Inflammatory macrophage treated with lipopolysaccharide for 4 hours (primary cell): ENCODE data around the gene CHD8.
"Not testable (repeated sequence)": the region's sequence is repeated elsewhere in the genome, so short reads cannot be mapped to it uniquely, and the experiment has no call there.

Experiments
- DNase-seq: peaks from one replicate; pipeline ENCODE4 v3.0.0-alpha.2; 2020

The CHD8 gene

DNA sequence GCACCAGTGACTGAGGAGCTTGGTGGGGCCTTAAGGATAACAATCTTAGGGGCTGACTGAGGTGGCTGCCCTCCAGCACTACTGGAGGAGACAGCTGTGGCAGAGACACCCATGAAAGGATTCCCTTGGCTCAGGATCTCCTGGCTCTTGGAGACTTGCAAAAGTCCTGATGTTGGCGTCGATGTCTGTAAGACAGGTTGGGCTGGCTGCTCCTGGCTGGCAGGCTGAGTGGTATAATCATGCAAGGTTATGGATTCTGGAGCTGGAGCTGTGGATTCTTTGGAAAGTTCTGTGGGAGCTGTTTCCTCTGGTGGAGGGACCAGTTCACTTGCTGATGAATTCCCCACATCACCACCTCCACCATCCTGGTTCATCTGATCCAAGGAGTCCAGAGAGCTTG lies 24.8 kb downstream of the CHD8 start:
- no peak for DNase-seq

DNA sequence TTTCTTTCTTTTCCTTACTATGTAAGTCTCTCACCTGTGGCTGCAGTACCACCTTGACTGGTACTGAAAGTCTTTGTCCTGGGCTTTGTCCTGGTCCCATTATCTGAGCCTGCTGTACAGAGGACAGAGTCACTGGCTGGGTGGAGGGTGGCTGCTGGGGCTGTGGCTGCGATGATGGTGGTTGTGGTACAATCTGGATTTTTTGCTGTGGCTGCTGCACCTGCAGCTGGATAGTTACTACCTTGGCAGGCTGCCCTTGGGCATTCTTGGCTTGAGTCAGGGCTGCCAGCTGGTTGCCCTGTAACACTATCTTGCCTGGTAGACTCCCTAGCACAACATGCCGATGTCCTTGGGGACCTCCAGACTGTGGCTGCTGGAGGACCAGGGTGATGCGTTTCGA lies 27.0 kb downstream of the CHD8 start:
- no peak for DNase-seq

DNA sequence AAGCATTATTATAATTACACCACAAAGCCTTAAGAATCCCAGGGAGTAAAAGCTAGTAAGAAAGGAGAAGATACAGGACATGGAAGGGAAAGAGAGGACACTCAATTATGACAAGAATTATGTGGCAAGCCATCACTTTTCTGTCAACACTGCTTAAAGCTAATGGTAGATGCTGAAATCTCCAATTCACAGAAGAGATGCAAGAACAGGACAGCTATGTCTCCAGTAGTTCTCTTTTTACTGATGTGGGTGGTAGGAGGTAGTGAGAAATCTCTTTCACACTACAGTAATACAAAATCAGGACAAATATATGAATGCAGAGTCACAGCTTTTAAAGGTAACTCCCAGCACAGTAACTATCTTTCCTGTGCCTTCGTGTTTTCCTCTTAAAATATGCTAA lies 29.2 kb downstream of the CHD8 start:
- peak; percentile 67 for DNase-seq

DNA sequence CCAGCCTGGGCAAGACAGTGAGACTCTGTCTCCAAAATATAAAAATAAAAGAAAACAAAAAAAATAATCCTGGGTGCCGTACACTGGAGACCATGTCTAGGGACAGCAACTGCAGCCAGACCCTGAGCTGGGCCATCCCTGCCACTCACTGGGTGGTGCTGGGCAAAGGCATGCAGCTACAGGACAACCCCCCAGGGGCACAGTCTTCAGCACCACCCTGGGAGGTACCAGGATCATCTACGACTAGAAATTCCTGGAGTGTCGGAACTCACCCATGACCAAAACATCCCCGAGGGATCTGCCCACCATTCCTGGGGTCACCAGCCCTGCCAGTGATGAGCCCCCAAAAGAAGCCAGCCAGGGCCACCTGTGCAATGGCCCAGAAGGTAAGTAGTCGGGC lies 36.4 kb downstream of the CHD8 start:
- DNase-seq, result no peak

DNA sequence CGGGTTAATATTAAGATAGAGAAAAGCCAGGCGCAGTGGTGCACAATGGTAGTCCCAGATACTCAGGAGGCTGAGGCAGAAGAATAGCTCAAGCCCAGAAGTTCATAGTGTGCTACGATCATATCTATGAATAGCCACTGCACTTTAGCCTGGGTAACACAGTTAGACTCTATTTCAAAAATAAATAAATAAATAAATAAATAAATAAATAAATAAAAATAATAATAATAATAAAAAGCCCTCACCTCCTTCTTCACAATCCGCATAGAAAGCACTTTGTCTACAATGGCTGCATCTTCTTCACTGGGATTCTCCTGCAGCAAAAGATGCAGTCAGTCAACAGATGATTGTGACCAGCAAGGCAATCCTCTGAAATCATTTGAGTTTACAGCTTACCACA lies 40.6 kb downstream of the CHD8 start:
- no peak for DNase-seq

DNA sequence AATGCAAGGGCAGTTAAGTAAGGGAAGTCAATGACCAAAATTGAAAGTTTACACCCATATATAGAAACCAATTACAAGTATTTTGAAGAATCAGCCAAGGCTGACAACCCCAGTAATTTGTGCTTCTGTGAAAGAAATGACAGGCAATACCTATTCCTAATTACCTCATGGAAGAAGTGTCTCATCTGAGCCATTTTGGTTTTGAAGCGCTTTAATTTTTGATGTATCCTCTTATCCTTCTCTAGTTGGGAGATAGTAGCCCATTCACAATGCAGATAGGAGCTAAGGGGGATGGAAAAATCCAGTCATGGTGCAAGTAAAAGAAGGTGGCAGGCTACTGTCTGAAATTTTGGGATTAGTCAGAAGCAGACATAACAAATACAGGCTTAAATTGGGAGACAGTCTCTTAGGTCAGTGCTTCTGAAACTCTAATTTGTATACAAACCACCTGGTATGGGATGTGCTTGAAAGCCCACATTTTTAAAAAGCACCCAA lies 41.7 kb downstream of the CHD8 start:
- no peak for DNase-seq

DNA sequence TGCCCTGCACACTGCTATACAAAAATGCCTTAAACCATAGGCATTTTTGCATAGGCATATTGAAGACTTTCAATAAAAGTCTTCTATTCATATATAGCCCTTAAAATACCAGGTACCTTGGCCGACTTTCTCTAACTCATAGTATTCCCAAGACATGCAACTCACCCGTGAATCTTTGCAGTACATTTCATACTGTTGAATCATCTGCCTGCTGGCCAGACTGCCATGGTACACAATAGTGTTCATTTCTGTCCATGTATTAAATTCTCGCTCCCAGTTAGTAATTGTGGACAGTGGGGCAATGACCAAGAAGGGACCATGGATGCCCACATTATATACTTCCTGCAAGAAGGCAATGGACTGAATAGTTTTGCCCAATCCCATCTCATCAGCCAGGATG lies 47.8 kb downstream of the CHD8 start:
- no peak for DNase-seq

DNA sequence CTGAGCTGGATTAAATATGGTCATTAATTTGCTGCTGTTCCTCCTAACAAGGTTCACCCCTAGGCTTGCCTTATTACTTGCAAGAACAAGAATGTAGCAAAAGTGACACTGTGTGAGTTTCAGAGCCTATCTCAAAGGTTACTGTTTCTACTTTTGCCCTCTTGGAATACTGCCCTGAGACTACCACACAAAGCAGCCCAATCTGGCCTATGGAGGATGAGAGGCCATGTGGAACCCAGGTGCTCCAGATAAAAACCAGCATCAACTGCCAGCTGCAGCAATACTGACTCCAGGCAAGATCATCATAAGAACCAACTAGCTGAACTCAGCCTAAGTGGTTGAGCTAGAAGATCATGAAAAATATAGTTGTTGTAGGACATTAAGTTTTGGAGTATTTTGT lies 49.7 kb downstream of the CHD8 start:
- no peak for DNase-seq

DNA sequence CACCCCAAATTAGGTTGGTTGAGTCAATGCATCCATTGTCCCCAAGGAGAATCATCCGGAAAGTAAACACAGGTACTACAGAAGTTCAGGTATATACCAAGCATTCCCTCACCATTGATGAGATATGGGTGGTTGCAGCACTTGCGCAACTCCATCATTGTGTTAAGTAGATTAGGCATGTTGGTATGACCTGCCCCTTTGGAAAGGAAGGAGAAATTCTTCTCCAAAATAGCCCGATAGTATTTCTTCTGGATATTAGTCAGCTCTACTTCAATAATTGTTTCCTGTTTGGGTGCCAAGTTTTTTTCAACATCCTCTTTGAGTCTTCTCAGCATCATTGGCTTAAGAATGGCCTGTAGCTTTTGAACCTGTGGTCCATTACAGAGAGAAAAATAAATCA lies 50.8 kb downstream of the CHD8 start:
- no peak for DNase-seq

DNA sequence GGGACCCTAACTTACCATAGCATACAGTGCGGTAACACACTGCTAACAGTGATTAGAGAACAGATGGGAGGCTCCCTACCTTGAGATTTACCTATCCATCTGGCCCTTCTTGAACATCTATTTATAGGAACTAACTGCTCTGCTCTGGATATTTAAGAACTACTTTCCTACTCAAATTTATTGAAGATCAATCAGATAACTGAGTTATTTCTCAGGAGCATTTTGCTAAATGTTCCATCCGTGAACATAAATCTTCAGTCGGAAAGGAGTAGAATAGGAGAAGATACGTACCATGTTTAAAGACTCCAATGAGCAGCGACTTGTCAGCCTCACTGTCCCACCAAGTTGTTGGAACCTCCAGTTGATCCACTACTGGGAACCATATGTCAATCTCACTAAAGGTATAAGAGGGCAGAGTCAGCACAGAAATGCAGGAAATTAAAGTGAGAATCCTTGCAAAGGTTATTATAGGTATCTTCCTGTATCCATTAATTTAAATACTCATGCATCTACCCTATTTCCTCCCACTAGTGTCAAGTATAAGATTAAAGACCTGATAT lies 56.5 kb downstream of the CHD8 start:
- no peak for DNase-seq

DNA sequence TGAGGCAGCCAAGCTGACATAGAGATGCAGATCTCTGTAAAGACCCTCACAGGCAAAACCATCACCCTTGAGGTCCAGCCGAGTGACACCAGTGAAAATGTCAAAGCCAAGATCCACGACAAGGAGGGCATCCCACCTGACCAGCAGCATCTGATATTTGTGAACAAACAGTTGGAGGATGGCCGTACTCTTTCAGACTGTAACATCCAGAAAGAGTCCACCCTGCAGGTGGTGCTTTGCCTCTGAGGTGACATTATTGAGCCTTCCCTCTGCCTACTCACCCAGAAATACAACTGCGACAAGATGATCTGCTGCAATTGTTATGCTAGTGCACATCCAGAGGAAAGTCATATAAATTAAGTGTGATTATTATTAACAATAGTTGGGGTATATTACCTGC lies 57.0 kb downstream of the CHD8 start:
- DNase-seq, result no peak

DNA sequence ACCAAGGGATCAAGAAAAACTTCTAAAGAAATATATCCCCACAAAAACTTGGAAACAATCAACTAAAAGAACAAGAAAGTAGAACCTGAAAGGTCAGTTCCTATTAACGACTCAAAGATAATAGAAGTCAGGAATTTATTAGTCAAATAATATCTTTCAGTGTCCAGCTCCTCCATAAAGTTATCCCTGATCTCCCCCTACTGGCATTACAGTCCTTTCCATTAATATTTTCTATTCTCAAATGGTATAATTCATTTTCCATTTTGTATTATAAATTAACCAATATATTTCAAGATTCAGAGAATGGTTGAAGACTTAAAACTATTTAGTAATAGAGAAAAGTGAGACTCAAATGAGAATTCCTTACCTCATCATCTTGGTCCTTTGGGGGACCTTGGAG lies 60.5 kb downstream of the CHD8 start:
- no peak for DNase-seq

DNA sequence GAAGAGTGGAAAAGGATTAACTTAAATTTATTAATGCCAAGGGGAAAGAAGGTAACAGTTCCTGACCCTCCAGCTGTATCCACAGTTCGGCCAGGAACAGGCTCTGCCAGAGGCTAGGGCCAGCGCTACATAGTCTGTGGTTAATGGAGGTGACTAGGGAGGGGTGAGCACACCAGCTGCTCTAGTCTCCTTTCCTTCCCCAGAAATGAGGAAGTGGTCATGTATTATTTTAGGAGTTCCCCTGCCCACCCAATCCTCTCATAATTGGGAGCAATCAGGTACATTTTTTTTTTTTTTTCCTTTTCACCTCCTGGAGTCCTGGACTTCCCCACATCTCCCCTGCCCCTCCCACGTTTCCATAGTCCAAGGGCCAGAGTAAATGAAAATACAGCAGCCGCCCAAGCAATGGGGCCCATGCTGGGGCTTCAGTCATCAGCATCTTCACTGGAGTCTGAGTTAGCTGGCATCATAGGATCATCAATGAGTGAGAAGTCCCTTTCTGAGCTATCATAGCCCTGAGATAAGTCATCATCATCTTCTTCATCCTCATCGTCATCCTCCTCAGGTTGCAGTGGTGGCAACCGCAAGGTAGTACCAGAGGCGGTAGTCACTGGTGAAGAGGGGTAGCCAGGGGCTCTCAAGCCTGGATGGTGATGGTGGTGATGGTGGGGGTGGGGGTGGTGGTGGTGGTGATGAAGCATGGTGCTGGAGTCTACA lies 70.6 kb downstream of the CHD8 start:
- DNase-seq, result peak; percentile 74

DNA sequence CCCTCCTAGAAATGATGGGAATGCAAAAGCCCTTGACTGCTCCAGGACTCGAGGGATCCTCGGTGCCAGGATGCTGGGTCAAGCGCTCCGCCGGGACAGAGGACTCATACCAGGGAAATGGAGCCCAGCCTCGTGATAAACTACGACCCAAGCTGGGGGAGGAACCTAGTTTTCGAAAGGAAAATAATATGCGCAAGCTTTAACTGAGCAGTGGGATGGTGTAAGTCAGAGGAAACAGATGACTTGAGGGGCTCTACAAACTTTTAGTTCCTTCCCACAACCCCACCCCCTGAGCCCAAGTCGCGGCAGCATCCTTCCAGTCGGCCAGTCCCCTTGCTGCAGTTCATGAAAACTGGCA lies 71.5 kb downstream of the CHD8 start:
- DNase-seq, result peak; percentile 86

DNA sequence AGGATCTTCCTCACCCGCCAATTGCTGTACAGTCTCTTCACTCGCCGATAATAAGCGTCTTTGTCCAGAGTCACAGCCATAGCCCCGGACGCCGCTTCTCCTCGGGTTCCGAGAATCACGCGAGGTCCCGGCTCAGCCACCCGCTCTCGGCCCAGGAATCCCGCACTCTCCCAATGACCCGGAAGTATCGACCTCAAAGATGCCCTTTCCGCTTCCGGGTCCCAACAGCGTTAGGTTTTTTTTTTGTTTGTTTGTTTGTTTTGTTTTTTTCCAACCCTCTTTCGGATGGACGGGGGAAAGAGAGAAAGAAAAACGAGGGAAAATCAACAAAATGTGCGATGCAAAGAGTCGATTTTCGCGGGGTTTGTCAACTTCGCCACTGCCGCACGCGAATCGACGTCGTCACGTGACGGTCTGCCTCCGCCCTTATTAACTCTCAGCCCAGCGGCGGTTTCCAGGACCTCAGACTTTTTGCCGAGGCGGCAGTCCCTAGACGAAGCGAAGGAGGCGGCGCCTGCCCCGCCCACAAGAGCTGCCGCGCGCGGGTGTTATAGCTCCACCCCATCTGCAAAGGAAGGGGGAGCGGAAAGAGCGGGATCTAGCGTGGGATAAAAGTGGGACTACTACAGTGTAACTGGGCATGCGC lies 72.0 kb downstream of the CHD8 start, which contains the start of gene SUPT16H:
Gene SUPT16H (minus strand): TSS at position 172 of the 646 bp plus-strand sequence. CDS start 92 bp downstream, at position 80.
- DNase-seq, result peak; percentile 97

DNA sequence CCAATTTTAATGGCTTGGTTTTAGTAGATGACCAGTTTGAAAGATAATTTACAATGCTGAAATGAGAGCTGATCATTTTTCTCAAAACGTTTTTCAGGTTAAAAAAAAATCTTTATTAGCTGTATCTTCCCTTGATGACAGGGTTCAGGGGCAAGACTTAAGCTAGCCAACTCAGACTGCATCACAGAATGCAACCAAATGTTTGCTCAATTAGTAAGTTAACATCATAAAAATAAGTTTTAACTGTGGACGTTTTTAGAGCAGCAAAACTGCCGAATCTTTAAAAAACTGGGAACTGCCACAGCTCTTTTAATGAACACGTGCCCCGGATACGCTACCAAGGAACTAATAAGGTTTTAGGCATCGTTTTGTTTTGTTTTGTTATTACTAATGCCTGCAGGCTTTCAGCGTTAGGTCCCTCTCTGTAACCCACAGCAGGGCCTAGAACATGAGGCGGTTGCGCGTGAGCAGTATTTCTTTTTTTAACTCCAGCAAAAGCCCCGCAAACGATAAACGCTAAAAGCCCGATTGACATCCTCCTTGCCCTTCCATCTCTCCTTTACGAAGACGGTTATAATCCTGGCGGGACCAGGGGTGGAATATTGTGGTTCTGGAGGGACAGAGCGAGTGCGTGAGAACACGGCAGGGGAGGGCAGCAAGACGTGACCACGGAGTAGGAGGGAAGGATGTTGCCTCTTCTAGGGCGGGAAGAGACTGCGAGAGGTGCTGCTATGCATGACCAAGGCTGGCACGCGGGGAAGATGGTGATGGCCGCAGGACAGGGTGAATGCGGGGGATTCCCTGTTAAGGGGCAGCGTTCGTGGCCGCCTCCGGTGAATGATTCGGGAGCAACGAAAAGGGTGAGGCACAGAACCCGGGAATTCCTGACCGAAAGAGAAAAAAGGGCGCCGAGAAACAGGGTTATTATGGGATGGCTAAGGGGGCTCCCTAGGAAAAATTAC lies 72.8 kb downstream of the CHD8 start:
- DNase-seq, result peak; percentile 43

DNA sequence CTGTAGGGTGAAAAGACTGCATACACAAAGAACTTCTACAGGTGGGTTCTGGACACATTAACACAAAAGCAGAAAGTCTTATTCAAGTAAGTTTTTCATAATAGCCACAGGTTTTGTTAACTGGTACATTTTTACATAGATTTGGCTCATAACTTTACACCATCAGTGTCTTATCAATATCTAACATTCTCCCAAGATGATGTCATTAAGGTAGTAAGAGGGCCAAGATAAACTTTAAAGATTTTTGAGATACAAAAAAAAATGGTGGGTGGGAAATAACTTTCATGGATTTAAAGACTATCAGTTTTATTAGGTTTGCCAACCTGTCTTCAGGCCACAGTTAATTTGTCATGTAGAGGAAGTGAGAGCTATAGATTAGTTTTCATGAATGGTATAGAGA lies 73.8 kb downstream of the CHD8 start:
- DNase-seq, result no peak

DNA sequence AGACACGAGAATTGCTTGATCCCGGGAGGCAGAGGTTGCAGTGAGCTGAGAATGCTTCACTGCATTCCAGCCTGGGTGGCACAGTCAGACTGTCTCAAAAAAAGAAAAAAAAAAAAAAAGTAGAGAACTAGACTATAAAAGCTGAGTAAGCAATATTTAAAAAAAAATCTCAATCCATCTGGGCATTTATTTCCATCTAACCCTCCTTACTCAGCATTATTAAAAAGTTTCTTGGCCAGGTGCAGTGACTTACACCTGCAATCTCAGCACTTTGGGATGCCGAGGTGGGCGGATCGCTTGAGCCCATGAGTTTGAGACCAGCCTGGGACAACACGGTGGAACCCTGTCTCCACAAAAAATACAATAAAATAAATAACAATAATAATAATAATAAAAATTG lies 76.6 kb downstream of the CHD8 start:
- no peak for DNase-seq

DNA sequence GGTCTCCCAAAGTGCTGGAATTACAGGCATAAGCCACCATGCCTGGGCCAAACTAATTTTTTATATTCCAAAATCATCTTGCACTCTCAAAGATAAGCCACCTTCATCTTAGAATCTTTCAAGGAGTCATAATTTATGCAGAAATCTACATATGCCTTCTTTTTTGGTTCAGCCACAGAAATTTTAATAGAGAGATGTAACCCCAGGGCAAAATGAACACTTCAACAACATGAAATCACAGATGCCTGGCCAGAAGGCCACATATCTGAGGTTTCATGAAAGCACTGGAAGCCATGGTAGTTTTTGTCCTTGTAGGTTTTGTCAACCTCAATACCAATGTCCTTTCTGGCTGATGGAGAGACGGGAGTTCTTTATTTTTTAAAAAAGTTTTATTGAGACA lies 81.9 kb downstream of the CHD8 start:
- DNase-seq, result no peak

DNA sequence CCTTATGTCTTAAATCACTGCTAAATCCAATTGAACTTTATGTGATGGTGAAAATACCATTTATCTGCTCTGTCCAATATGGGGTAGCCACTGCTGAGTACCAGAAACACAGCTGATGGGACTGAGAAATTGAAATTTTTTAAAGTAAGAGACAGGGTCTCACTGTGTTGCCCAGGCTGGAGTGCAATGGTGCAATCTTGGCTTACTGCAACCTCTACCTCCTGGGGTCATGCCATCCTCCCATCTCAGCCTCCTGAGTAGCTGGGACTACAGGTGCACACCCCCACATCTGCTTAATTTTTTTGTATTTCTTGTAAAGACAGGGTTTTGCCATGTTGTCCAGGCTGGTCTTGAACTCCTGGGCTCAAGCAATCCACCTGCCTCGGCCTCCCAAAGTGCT lies 83.1 kb downstream of the CHD8 start:
- DNase-seq, result not testable (repeated sequence)

DNA sequence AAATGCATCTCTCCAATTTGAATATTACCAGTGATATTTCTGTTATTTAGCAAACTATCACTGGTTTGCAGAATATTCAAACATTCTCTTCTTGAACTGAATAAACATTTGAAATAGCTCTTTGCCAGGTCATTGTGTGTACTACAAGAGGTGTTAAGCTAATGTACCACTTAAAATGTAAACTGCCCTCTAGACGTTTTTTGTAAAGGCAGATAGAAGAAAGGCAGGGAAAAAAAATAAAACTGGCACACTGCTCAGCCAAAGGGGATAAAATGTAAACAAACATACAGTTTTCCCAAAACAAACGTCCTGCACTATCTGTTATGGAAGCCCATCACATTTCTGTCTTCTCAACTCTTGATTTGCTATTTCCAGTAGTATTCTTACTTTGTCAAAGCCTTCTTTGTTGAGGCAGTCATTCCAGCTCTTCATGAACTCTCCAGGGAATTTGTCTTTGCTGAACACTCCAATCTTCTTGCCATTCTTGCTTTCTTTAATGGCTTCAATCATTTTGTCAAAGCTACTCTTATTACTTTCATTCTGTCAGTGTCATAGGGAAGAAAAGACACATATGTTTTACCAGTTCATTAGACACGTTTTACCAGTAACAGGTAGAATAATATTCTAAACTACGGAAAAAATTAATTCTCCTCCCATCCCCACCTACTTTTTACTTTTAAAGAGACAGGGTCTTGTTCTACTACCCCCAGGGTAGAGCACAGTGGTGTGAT lies 85.8 kb downstream of the CHD8 start:
- DNase-seq, result no peak

DNA sequence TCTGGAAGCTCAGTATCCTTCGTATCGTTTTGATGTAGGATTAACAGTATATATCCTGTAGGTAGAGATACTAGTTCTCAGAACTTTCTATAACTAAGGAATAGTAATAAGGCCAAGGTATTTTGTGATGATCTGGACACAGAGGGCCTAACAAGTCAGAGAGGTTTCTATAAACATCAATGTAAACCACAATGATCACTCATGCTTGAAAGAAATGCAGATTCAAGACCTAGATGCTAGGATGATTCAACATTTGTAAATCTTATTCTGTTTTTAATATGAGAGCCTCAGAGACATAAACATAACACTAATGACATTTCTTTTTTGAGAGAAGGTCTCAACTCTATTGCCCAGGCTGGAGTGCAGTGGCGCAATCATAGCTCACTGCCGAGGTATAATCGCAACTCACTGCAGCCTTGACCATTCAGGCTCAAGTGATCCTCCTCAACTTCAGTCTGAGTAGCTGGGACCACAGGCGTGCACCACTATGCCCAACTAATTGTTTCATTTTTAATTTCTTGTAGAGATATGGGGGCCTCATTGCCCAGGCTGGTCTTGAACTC lies 88.3 kb downstream of the CHD8 start:
- DNase-seq, result no peak
